Muscle of back (tissue), 11 donors: ENCODE measurements around the gene SLC35F2. TPM values are rescaled to one million over a fixed set of nuclear protein-coding genes. Genes with fewer than 3 reads are reported as not detected.

Experiments used
- DNase-seq, 3 donors: peaks; one replicate each; pipeline versions ENCODE4 v3.0.0 to v3.0.0-alpha.2; 2013
- polyA plus RNA-seq, 10 donors: library from polyadenylated mRNA; unstranded; fragments of 120-200 nt; gene quantifications; one replicate each; pipeline ENCODE4 v1.2.1, GENCODE V29; 2013; ENCODE audit not compliant: insufficient read length in 10 of 10

Gene SLC35F2
- polyA plus RNA-seq, 10 donors: 3.7 to 7.0 (median 4.6) TPM

- DNase-seq: no peak
Measured at GRCh38 chr11:107789767-107790166, 68.8 kb downstream of the SLC35F2 start.

- DNase-seq: no peak
Measured at GRCh38 chr11:107787733-107788132, 70.9 kb downstream of the SLC35F2 start.

- no peak for DNase-seq
Measured at GRCh38 chr11:107785401-107785800, 73.2 kb downstream of the SLC35F2 start.

GRCh38 chr11:107783121-107783520, 75.5 kb downstream of the SLC35F2 start:
- no peak for DNase-seq

- no peak for DNase-seq
Measured at GRCh38 chr11:107780775-107781174, 77.8 kb downstream of the SLC35F2 start.

GRCh38 chr11:107780136-107780535, 78.5 kb downstream of the SLC35F2 start:
- no peak for DNase-seq

- DNase-seq: no peak
Measured at GRCh38 chr11:107778839-107779517, 79.6 kb downstream of the SLC35F2 start.

- DNase-seq: no peak
Measured at GRCh38 chr11:107777110-107777509, 81.5 kb downstream of the SLC35F2 start.

GRCh38 chr11:107776062-107776461, 82.5 kb downstream of the SLC35F2 start:
- DNase-seq: no peak

GRCh38 chr11:107770551-107770951, 88.0 kb downstream of the SLC35F2 start:
- peak in 2 of 3 donors; percentile 33 to 54 for DNase-seq

GRCh38 chr11:107769189-107769588, 89.4 kb downstream of the SLC35F2 start:
- DNase-seq: peak in 2 of 3 donors; percentile 8 to 68

- peak in 1 of 3 donors; percentile 17 for DNase-seq
Measured at GRCh38 chr11:107758719-107759355, 99.8 kb downstream of the SLC35F2 start.

GRCh38 chr11:107757661-107758060, 100.9 kb downstream of the SLC35F2 start:
- no peak for DNase-seq

GRCh38 chr11:107756553-107756952, 102.0 kb downstream of the SLC35F2 start:
- DNase-seq: no peak

- peak in 2 of 3 donors; percentile 46 to 69 for DNase-seq
Measured at GRCh38 chr11:107752949-107753822, 105.4 kb downstream of the SLC35F2 start.

- DNase-seq: no peak
Measured at GRCh38 chr11:107752508-107752907, 106.1 kb downstream of the SLC35F2 start.

GRCh38 chr11:107751082-107751481, 107.5 kb downstream of the SLC35F2 start:
- DNase-seq: no peak

GRCh38 chr11:107750313-107750712, 108.3 kb downstream of the SLC35F2 start:
- no peak for DNase-seq

GRCh38 chr11:107747622-107748021, 111.0 kb downstream of the SLC35F2 start:
- peak in 2 of 3 donors; percentile 40 to 55 for DNase-seq

GRCh38 chr11:107744736-107745135, 113.9 kb downstream of the SLC35F2 start:
- no peak for DNase-seq

- peak in 2 of 3 donors; percentile 29 to 61 for DNase-seq
Measured at GRCh38 chr11:107743191-107743590, 115.4 kb downstream of the SLC35F2 start.

GRCh38 chr11:107741044-107741823, 117.4 kb downstream of the SLC35F2 start:
- DNase-seq: no peak
